ENCODE measurements around the gene CPXCR1.
"Not testable (repeated sequence)": the region's sequence is repeated elsewhere in the genome, so short reads cannot be mapped to it uniquely, and the experiment has no call there.

The CPXCR1 gene

DNA sequence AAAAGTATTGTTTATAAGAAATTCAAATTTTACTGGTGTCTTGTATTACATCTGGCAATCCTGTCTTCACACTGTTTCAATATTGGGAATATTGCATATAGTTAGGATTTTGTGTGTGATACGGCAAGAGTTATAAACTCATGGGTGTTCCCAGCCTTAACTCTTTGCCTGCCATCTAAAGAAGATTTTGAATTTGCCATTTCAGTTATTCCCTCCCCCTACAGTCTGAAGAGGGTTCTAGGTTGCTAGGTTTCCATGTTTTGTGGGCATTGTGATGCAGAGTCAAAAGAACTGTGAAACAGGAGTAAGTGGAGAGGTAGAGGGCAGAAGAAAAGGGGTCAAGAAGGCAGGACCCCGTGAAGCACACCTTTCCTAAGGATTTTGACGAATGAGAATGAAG is at the start of gene CPXCR1:
CPXCR1 (plus strand) TSS at position 301 of the 400 bp plus-strand sequence. CDS start 6,190 bp downstream, outside the sequence.
- DNase-seq = no peak

DNA sequence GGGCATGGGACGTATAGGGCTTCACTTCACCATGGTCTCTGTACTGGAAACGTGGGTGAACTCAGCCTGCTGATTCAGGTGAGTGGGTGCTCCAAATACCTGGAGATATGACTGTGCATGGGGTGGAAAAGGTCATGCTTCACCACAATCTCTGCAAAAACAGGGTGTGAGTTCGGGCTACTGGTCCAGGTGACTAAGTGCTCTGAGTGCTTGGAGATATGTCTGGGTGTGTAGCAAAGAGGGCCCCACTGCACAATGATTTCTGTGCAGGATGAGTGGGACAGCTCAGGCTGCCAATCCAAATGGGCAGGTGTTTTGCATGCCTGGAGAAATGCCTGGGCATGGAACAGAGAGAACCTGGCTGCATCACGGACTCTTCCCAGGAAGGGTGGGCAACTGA is 11.2 kb upstream of the CPXCR1 start:
- DNase-seq = no peak

DNA sequence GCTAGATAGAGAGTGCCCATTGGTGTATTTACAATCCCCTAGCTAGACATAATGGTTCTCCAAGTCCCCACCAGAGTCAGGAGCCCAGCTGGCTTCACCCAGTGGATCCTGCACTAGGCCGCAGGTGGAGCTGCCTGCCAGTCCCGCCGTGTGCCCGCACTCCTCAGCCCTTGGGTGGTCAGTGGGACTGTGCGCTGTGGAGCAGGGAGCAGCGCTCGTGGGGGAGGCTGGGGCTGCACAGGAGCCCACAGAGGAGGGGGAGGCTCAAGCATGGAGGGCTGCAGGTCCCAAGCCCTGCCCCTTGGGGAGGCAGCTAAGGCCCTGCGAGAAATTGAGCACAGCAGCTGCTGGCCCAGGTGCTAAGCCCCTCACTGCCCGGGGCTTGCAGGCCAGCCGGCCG is 810 bp upstream of the CPXCR1 start:
- not testable (repeated sequence) for DNase-seq

DNA sequence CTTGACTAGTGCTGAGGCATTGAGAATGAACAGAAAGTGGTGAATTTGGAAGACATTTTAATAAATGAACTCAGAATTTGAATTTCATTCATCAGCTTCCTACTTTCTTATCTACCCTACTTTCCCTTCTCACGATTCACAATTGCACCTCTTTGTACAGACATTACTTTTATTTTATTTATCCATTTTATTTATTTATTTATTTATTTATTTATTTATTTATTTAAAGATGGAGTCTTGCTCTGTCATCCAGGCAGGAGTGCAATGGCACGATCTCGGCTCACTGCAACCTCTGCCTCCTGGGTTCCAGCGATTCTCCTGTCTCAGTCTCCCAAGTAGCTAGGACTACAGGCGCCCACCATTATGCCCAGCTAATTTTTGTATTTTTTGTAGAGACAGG is 5.3 kb downstream of the CPXCR1 start:
- not testable (repeated sequence) for DNase-seq

DNA sequence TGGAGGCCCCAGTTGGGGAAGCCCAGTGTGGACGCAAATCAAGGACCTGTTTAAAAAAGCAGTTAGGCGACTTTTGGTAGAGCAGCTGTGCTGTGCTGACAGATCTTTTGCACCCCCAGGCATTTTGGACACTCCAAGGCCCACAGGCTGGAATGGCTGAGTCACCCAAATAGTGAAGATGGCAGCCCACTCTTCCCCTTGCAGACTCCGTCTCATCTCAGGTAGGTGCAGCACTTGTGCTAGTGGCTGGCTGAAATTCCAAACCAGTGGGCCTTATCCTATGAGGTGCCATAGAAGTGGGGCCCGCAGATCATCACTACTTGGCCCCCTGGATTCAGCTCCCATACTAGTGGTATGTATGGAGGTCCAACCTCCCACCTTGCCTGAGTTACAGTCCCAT is 42.8 kb downstream of the CPXCR1 start:
- DNase-seq = no peak
